ENCODE results near the gene RAB34. TPM values are rescaled to one million over a fixed set of nuclear protein-coding genes. Genes with fewer than 3 reads are reported as not detected.

RAB34 gene
- total and polyA plus RNA-seq, 4 donors = 107 to 303 (median 124) TPM

DNA sequence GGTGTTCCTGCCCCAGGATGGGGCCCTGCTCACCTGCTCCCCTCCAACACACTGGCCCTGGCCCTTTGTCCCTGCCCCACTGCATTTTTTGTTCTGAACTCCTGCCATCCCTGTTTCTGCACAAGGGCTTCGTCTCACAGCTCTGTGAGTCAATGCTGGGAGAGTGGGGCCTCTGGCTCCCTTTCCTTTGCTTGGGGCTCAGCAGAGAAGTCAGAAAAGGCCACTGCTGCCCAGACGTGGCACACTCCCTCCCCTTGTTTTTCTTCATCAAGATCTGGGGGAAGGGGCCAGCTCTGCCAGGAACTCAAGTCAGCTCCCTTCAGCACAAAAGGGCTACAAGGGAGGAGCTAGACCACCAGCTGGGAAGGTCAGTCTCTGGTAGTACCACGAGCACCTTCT lies 14.9 kb downstream of the RAB34 start:
- H3K27ac ChIP-seq (ENCODE audit: low read depth in 1 of 2, low read length in 2 of 2) = no peak overlapping the region
- WGBS, 2 donors = 42 to 51% methylated on average over 3 of the region's 3 CpGs
- H3K4me3 ChIP-seq (ENCODE audit: low read length in 2 of 2) = no peak overlapping the region
- H3K9me3 ChIP-seq (ENCODE audit: control insufficient read depth, low read length) = no peaks in the 10 kb centered on the region
- intact Hi-C loops (cut with DNase I) = no loop called here
- no peak for ATAC-seq (ENCODE audit: low FRiP score)
- no peak for DNase-seq
- no peaks in the 10 kb centered on the region for H3K4me1 ChIP-seq (ENCODE audit: control insufficient read depth in 1 of 2, insufficient read depth in 2 of 2, low read length in 2 of 2)
- peaks cover 0 to 21% of the 10 kb centered on the region in 2 donors for H3K36me3 ChIP-seq (ENCODE audit: control insufficient read depth in 1 of 2, insufficient read depth in 2 of 2, low read length in 1 of 2)
- H3K27me3 ChIP-seq (ENCODE audit: control insufficient read depth in 1 of 2, insufficient read depth in 2 of 2, low read length in 1 of 2) = no peaks in the 10 kb centered on the region

DNA sequence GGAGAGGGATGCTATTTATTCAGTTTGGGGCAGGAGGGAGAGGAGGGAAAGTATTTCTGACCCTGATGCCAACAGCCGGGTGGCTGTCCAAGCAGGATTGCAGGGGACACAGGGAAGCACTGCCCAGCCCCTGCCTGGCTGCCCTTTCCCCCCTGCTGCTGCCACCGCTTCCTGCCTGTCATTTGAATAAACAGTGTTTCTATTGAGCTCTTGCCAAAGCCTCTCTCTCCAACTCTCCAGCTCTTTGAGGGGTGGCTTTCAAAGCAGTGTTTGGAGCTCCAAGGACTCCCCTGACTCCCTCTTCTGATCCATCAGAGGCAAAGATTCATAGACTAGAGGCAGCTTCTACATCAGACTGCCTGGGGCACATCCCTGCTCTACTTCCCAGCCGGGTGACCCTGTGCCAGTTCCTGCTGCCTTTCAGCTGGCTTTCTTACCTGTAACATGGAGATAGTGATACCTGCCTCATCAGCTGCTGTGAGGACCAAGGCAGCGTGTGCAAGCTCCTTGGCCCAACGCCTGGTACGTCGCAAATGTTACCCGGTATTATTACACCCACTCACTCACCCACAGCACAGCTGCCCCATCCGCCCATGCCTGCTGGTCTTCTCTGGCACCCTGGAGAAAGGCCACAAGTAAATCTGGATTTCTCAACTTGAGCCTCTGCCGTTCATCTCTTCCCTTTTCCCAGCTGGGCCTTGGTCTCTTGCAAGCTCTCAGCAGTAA lies 15.5 kb downstream of the RAB34 start:
- no peaks in the 10 kb centered on the region for H3K9me3 ChIP-seq (ENCODE audit: control insufficient read depth, low read length)
- no peaks in the 10 kb centered on the region for H3K27me3 ChIP-seq (ENCODE audit: control insufficient read depth in 1 of 2, insufficient read depth in 2 of 2, low read length in 1 of 2)
- no peak for ATAC-seq (ENCODE audit: low FRiP score)
- 54 to 58% methylated on average over 10 of the region's 10 CpGs for WGBS, 2 donors
- no peak overlapping the region for H3K4me3 ChIP-seq (ENCODE audit: low read length in 2 of 2)
- H3K27ac ChIP-seq (ENCODE audit: low read depth in 1 of 2, low read length in 2 of 2) = no peak overlapping the region
- DNase-seq = no peak
- H3K36me3 ChIP-seq (ENCODE audit: control insufficient read depth in 1 of 2, insufficient read depth in 2 of 2, low read length in 1 of 2) = peaks cover 0 to 23% of the 10 kb centered on the region in 2 donors
- intact Hi-C loops (cut with DNase I) = no loop called here
- H3K4me1 ChIP-seq (ENCODE audit: control insufficient read depth in 1 of 2, insufficient read depth in 2 of 2, low read length in 2 of 2) = no peaks in the 10 kb centered on the region

DNA sequence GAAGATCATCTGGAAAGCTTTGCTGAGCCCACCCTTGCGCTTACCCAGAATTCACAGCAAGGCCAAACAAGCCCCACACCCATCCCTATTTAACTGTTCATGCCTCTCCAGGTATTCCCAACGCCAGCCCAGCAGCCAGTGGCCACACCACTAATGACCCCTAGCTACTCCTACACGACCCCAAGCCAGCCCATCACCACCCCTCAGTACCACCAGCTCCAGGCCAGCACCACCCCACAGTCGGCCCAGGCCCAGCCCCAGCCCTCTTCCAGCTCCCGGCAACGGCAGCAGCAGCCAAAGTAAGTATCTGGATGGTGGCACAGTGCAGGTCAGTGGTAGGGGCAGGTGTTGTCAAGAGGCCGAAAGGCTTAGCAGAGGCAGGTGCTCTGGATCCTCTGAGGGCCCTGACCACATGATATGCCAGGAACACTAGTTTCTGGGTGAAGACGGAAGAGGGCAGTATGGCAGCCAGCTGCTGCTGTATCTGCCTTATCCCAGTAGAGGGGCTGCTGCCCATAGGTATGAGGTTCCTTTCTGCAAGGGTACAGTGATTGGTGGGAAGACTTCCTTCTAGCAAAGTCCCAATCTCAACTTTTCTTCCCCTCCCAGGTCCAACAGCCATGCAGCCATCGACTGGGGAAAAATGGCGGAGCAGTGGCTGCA lies 16.7 kb downstream of the RAB34 start:
- WGBS, 2 donors = 84 to 88% methylated on average over 10 of the region's 10 CpGs
- Histone ChIP-seq H3K27me3 (ENCODE audit: control insufficient read depth in 1 of 2, insufficient read depth in 2 of 2, low read length in 1 of 2) (no peaks in the 10 kb centered on the region), H3K27ac (ENCODE audit: low read depth in 1 of 2, low read length in 2 of 2) (no peak overlapping the region), H3K36me3 (ENCODE audit: control insufficient read depth in 1 of 2, insufficient read depth in 2 of 2, low read length in 1 of 2) (peaks cover 0 to 23% of the 10 kb centered on the region in 2 donors), H3K4me3 (ENCODE audit: low read length in 2 of 2) (no peak overlapping the region), H3K9me3 (ENCODE audit: control insufficient read depth, low read length) (no peaks in the 10 kb centered on the region), H3K4me1 (ENCODE audit: control insufficient read depth in 1 of 2, insufficient read depth in 2 of 2, low read length in 2 of 2) (no peaks in the 10 kb centered on the region)
- intact Hi-C loops (cut with DNase I) = no loop called here
- ATAC-seq (ENCODE audit: low FRiP score) (no peak), DNase-seq (no peak)

DNA sequence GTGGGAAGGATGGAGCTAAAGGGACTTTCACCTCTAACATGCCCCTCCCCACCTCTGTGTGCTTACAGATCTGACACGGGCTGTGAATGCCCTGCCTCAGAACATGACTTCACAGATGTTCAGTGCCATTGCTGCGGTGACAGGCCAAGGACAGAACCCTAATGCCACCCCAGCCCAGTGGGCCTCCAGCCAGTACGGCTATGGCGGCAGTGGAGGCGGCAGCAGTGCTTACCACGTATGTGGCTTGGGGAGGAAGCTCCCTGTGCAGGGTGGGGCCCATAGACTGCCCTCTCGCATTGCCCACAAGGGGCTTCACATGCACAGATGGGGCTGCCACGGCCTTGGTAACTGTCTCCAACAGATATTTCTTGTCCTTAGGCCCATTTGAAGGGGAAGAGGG lies 17.4 kb downstream of the RAB34 start:
- DNase-seq (no peak), ATAC-seq (ENCODE audit: low FRiP score) (no peak)
- H3K27ac ChIP-seq (ENCODE audit: low read depth in 1 of 2, low read length in 2 of 2) = no peak overlapping the region
- H3K27me3 ChIP-seq (ENCODE audit: control insufficient read depth in 1 of 2, insufficient read depth in 2 of 2, low read length in 1 of 2) = no peaks in the 10 kb centered on the region
- intact Hi-C loops (cut with DNase I) = no loop called here
- H3K9me3 ChIP-seq (ENCODE audit: control insufficient read depth, low read length) = no peaks in the 10 kb centered on the region
- peaks cover 0 to 26% of the 10 kb centered on the region in 2 donors for H3K36me3 ChIP-seq (ENCODE audit: control insufficient read depth in 1 of 2, insufficient read depth in 2 of 2, low read length in 1 of 2)
- WGBS, 2 donors = 82 to 84% methylated on average over 8 of the region's 8 CpGs
- H3K4me3 ChIP-seq (ENCODE audit: low read length in 2 of 2) = no peak overlapping the region
- H3K4me1 ChIP-seq (ENCODE audit: control insufficient read depth in 1 of 2, insufficient read depth in 2 of 2, low read length in 2 of 2) = no peaks in the 10 kb centered on the region

DNA sequence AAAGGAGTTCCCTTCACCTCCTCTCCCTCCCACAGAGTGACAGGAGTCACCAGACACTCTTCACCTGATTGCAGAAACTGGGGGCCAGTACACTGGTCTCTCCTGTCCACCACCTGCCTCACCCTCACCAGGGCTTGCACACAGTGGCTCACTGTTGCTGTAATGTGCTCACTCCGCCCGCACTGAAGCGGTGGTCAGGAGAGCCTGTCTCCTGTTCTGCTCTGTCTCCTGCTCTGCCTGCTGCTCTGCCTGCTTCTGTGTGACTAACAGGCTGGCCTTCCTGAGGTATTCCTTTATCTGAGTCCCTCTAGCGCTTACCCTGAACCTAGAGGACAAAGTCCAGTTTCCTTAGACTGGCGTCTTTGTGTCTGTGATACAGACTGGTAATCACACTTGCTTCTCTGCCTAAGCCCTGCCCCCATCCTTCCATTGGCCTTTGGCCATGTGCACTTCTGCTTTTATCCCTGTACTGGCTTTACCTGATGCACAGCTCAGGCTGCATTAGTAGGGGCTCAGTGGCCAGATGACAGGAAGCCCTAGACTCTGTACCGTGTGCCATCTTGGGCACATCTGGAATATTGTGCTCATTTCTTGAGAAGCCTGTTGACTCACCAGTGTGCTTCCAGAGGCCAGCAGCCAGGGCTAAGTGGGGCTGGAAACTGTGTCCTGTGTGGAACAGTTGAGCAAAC lies 19.3 kb downstream of the RAB34 start:
- no peak overlapping the region for H3K27ac ChIP-seq (ENCODE audit: low read depth in 1 of 2, low read length in 2 of 2)
- no peak overlapping the region for H3K4me3 ChIP-seq (ENCODE audit: low read length in 2 of 2)
- H3K4me1 ChIP-seq (ENCODE audit: control insufficient read depth in 1 of 2, insufficient read depth in 2 of 2, low read length in 2 of 2) = no peaks in the 10 kb centered on the region
- intact Hi-C loops (cut with DNase I) = no loop called here
- no peak for ATAC-seq (ENCODE audit: low FRiP score)
- DNase-seq = no peak
- H3K36me3 ChIP-seq (ENCODE audit: control insufficient read depth in 1 of 2, insufficient read depth in 2 of 2, low read length in 1 of 2) = peaks cover 3 to 35% of the 10 kb centered on the region in 2 donors
- H3K27me3 ChIP-seq (ENCODE audit: control insufficient read depth in 1 of 2, insufficient read depth in 2 of 2, low read length in 1 of 2) = no peaks in the 10 kb centered on the region
- 90 to 92% methylated on average over 6 of the region's 6 CpGs for WGBS, 2 donors
- no peaks in the 10 kb centered on the region for H3K9me3 ChIP-seq (ENCODE audit: control insufficient read depth, low read length)

DNA sequence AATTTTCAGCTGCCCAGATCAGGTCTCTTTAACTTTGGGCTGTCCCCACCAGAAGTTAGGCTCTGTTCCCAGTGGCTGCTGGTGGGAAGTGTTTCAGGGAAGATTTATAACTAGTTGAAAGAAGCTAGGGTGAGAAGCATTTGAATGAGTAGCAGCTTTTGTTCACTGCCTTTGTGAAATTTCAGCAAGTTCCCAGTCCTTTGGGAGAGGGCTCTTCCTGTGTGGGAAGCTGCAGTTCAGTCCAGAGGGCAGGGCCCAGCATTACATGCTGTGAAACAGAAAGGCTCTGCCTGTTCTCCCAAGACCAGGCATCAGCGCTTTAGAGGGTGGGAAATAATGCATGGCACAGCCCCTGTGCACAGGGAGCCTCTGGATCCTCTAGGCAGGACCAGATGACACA lies 23.8 kb downstream of the RAB34 start:
- Histone ChIP-seq H3K36me3 (ENCODE audit: control insufficient read depth in 1 of 2, insufficient read depth in 2 of 2, low read length in 1 of 2) (peaks cover 13 to 33% of the 10 kb centered on the region in 2 donors), H3K9me3 (ENCODE audit: control insufficient read depth, low read length) (no peaks in the 10 kb centered on the region), H3K27me3 (ENCODE audit: control insufficient read depth in 1 of 2, insufficient read depth in 2 of 2, low read length in 1 of 2) (no peaks in the 10 kb centered on the region), H3K27ac (ENCODE audit: low read depth in 1 of 2, low read length in 2 of 2) (no peak overlapping the region), H3K4me3 (ENCODE audit: low read length in 2 of 2) (no peak overlapping the region), H3K4me1 (ENCODE audit: control insufficient read depth in 1 of 2, insufficient read depth in 2 of 2, low read length in 2 of 2) (no peaks in the 10 kb centered on the region)
- ATAC-seq (ENCODE audit: low FRiP score) (no peak), DNase-seq (peak in 1 of 2 donors; percentile 19)
- 73 to 77% methylated on average over 1 of the region's 1 CpG for WGBS, 2 donors
- intact Hi-C loops (cut with DNase I) = no loop called here

DNA sequence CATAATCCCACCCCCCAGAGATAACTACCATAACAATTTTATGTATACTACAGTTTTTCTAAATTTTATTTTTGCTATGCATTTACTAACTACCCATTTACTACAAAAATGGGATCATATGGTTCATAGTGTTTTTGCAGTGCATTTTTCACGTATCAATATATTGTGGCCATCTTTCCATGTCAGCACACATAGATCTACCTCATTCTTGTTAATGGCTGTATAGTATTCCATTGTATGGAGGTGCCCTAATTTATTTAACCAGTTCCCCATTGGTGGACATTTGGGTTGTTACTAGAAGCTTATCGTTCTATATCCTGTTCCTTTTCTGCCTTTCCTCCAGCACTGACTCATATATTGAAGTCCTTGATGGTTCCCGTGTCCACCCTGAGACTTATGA lies 28.7 kb downstream of the RAB34 start:
- 95 to 97% methylated on average over 3 of the region's 3 CpGs for WGBS, 2 donors
- Histone ChIP-seq H3K27ac (ENCODE audit: low read depth in 1 of 2, low read length in 2 of 2) (no peak overlapping the region), H3K36me3 (ENCODE audit: control insufficient read depth in 1 of 2, insufficient read depth in 2 of 2, low read length in 1 of 2) (peaks cover 21 to 34% of the 10 kb centered on the region in 2 donors), H3K9me3 (ENCODE audit: control insufficient read depth, low read length) (no peaks in the 10 kb centered on the region), H3K4me3 (ENCODE audit: low read length in 2 of 2) (no peak overlapping the region), H3K27me3 (ENCODE audit: control insufficient read depth in 1 of 2, insufficient read depth in 2 of 2, low read length in 1 of 2) (no peaks in the 10 kb centered on the region), H3K4me1 (ENCODE audit: control insufficient read depth in 1 of 2, insufficient read depth in 2 of 2, low read length in 2 of 2) (no peaks in the 10 kb centered on the region)
- no peak for ATAC-seq (ENCODE audit: low FRiP score)
- intact Hi-C loops (cut with DNase I) = no loop called here
- DNase-seq = no peak

DNA sequence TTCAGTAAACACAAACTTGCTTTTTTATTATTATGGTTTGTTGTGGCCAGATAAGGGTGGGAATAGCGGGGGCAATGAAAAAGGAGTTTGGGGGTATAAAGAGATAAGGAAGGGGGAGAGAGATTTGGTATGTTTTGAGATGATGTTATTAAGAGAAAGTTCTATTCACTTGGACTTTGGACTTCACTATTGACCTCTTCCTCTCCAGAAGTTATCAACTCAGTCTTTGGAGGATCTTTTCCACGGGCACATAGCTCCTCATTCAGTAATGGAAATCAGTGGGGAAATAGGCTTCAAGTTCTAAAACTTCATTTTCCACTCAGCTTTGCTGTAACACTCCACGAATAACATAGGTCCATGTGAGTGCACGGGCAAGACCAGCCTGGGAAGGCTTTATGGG lies 29.2 kb downstream of the RAB34 start:
- Histone ChIP-seq H3K4me1 (ENCODE audit: control insufficient read depth in 1 of 2, insufficient read depth in 2 of 2, low read length in 2 of 2) (no peaks in the 10 kb centered on the region), H3K9me3 (ENCODE audit: control insufficient read depth, low read length) (no peaks in the 10 kb centered on the region), H3K27me3 (ENCODE audit: control insufficient read depth in 1 of 2, insufficient read depth in 2 of 2, low read length in 1 of 2) (no peaks in the 10 kb centered on the region), H3K27ac (ENCODE audit: low read depth in 1 of 2, low read length in 2 of 2) (no peak overlapping the region), H3K36me3 (ENCODE audit: control insufficient read depth in 1 of 2, insufficient read depth in 2 of 2, low read length in 1 of 2) (peaks cover 17 to 29% of the 10 kb centered on the region in 2 donors), H3K4me3 (ENCODE audit: low read length in 2 of 2) (no peak overlapping the region)
- 95 to 97% methylated on average over 4 of the region's 4 CpGs for WGBS, 2 donors
- ATAC-seq (ENCODE audit: low FRiP score) (no peak), DNase-seq (no peak)
- intact Hi-C loops (cut with DNase I) = no loop called here

All from aorta (tissue), 5 donors.